ENCODE results near the gene CCDC88C. TPM values are rescaled to one million over a fixed set of nuclear protein-coding genes. Genes with fewer than 3 reads are reported as not detected.

CCDC88C gene
- total RNA-seq, 1 donor from 2014 or later = 68.0 TPM

DNA sequence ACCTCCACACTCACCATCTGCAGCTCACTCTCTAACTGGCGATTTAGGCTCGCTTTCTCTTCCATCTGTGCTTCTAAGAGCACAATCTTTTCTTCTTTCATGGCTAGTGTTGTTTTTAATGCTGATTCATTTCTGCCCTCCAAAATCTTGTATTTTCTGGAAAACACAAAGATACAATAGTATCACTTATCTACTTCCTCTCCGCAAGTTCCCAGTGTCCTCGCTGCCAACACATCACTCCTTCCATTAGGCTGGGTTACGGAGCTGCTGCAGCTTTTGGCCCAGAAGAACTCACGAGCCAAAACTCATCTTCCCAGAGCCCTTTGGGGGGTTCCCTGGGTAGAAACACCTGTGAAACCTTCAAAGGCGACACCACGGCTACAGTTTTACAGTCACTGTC lies 109.3 kb downstream of the CCDC88C start:
- Mint-ChIP-seq H3K36me3 (ENCODE audit: unreplicated experiment) (peaks cover 17% of the 10 kb centered on the region), H3K27ac (ENCODE audit: unreplicated experiment) (no peak overlapping the region)
- TF ChIP-seq, protein P1, sequence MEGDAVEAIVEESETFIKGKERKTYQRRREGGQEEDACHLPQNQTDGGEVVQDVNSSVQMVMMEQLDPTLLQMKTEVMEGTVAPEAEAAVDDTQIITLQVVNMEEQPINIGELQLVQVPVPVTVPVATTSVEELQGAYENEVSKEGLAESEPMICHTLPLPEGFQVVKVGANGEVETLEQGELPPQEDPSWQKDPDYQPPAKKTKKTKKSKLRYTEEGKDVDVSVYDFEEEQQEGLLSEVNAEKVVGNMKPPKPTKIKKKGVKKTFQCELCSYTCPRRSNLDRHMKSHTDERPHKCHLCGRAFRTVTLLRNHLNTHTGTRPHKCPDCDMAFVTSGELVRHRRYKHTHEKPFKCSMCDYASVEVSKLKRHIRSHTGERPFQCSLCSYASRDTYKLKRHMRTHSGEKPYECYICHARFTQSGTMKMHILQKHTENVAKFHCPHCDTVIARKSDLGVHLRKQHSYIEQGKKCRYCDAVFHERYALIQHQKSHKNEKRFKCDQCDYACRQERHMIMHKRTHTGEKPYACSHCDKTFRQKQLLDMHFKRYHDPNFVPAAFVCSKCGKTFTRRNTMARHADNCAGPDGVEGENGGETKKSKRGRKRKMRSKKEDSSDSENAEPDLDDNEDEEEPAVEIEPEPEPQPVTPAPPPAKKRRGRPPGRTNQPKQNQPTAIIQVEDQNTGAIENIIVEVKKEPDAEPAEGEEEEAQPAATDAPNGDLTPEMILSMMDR (IDR thresholded peaks at IDR 0.05; ENCODE audit: partially characterized antibody, unreplicated experiment) = no peak

DNA sequence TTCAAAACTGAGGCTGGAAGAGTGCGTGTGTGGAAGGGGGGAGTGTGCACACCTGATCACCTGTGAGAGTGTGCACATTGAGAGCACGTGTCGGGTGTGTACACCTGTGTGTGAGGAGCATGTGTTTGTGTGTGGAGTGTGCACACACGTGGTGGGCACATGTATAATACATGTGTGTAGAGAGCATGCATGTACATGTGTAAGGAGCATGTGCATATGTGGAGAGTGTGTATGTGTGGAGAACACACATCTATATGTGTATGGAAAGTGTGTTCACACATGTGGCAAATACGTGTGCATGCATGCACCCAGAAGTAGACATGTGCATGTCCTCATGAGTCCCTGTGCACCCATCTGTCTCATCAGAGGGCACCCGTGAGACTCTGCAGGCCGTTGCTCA lies 110.0 kb downstream of the CCDC88C start:
- H3K4me3 Mint-ChIP-seq (ENCODE audit: unreplicated experiment) = no peak overlapping the region
- no peak overlapping the region for H3K27ac Mint-ChIP-seq (ENCODE audit: unreplicated experiment)
- peaks cover 10% of the 10 kb centered on the region for H3K36me3 Mint-ChIP-seq (ENCODE audit: unreplicated experiment)
- H3K27me3 Mint-ChIP-seq (ENCODE audit: unreplicated experiment) = no peaks in the 10 kb centered on the region
- TF ChIP-seq, protein P1 (IDR thresholded peaks at IDR 0.05; ENCODE audit: partially characterized antibody, unreplicated experiment) = no peak
- no peaks in the 10 kb centered on the region for H3K4me1 Mint-ChIP-seq (ENCODE audit: low read depth, unreplicated experiment)
- DNase-seq = no peak
- no peaks in the 10 kb centered on the region for H3K9me3 Mint-ChIP-seq (ENCODE audit: unreplicated experiment)

More for the DNA sequence above, 109.3 kb downstream of the CCDC88C start:
- H3K9me3 Mint-ChIP-seq (ENCODE audit: unreplicated experiment) = no peaks in the 10 kb centered on the region
- no peak for DNase-seq
- no peaks in the 10 kb centered on the region for H3K27me3 Mint-ChIP-seq (ENCODE audit: unreplicated experiment)
- H3K4me3 Mint-ChIP-seq (ENCODE audit: unreplicated experiment) = no peak overlapping the region
- H3K4me1 Mint-ChIP-seq (ENCODE audit: low read depth, unreplicated experiment) = no peaks in the 10 kb centered on the region

DNA sequence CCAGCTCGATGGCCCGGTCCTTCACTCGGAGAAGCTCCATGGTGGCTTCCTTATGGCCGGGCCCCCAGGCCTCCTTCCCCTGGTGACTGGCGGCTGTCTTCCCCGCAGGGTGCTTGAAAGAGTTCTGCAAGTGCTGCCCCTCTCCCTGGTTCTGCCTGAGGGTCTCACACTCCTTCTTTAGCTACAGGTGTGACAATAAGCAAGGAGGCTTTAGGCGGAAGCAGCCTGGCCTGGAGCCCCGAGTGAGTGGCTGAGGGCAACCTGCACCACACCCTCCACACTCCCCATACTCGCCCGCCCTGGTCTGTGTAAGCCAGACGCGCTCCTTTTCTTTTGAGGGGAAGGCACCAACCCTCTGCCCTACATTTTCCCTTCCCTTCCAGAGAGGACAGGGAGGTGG lies 110.6 kb downstream of the CCDC88C start:
- Mint-ChIP-seq H3K36me3 (ENCODE audit: unreplicated experiment) (peaks cover 9% of the 10 kb centered on the region), H3K4me3 (ENCODE audit: unreplicated experiment) (no peak overlapping the region), H3K9me3 (ENCODE audit: unreplicated experiment) (peaks cover 3% of the 10 kb centered on the region), H3K27ac (ENCODE audit: unreplicated experiment) (no peak overlapping the region), H3K4me1 (ENCODE audit: low read depth, unreplicated experiment) (no peaks in the 10 kb centered on the region), H3K27me3 (ENCODE audit: unreplicated experiment) (no peaks in the 10 kb centered on the region)
- TF ChIP-seq, protein P1 (IDR thresholded peaks at IDR 0.05; ENCODE audit: partially characterized antibody, unreplicated experiment) = no peak
- DNase-seq = no peak

DNA sequence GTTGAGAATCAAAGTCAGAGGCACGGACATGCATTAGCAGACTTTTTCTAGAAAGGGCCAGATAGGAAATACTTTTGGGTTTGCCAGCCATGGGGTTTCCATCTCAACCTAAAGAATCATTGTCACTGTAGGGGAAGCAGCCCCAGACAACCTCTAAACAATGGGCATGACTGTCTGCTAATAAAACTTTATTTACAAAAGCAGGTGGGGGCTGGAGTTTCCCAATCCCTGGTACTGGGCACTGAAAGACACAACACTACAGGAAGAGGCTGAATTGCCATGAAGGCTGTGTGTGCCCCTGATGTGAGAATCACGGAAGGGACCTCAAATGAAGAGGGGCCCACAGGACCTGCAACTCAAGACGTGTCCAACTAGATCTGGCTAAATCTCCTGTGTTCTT lies 111.1 kb downstream of the CCDC88C start:
- H3K4me1 Mint-ChIP-seq (ENCODE audit: low read depth, unreplicated experiment) = no peaks in the 10 kb centered on the region
- no peak for DNase-seq
- H3K27ac Mint-ChIP-seq (ENCODE audit: unreplicated experiment) = no peak overlapping the region
- no peaks in the 10 kb centered on the region for H3K27me3 Mint-ChIP-seq (ENCODE audit: unreplicated experiment)
- no peak overlapping the region for H3K4me3 Mint-ChIP-seq (ENCODE audit: unreplicated experiment)
- H3K36me3 Mint-ChIP-seq (ENCODE audit: unreplicated experiment) = peaks cover 9% of the 10 kb centered on the region
- TF ChIP-seq, protein P1 (IDR thresholded peaks at IDR 0.05; ENCODE audit: partially characterized antibody, unreplicated experiment) = no peak
- H3K9me3 Mint-ChIP-seq (ENCODE audit: unreplicated experiment) = peaks cover 3% of the 10 kb centered on the region

DNA sequence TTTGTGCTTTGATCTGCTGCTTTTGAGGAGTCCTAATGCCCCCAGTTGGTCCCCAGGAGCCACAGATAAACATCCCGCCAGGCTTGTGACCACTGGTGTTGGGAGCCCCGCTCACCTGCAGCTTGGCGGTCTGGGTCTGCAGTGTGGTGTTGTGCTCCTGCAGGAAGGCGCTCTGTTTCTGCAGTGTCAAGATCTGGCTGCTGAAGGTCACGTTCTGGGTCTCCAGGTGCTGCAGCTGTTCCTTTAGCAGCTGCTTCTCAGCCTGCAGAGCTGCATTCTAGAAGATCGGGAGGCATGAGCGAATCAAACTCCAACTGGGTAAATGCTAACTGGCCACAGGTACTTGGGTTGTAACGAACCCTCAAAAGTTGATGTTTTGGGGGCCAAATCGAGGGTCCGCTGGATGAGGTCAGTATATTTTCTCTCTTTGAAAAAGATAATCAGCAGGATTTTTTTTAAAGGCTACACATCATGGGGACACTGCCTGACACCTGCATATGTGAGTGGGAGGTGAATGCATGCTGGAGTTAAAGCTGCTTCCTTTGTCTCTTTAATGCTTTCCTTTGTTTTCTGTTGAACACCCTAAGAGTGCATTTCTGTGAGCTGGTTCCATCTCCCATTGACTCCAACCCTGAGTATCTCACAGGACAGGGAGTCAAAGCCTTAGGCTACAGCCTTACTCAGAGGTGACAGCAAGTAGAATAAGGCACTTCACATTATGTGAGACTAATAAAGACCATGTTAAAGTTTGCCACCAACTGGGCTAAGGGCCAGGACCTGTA lies 111.8 kb downstream of the CCDC88C start:
- peaks cover 3% of the 10 kb centered on the region for H3K9me3 Mint-ChIP-seq (ENCODE audit: unreplicated experiment)
- TF ChIP-seq, protein P1 (IDR thresholded peaks at IDR 0.05; ENCODE audit: partially characterized antibody, unreplicated experiment) = no peak
- H3K36me3 Mint-ChIP-seq (ENCODE audit: unreplicated experiment) = peaks cover 11% of the 10 kb centered on the region
- no peaks in the 10 kb centered on the region for H3K4me1 Mint-ChIP-seq (ENCODE audit: low read depth, unreplicated experiment)
- no peak overlapping the region for H3K27ac Mint-ChIP-seq (ENCODE audit: unreplicated experiment)
- H3K27me3 Mint-ChIP-seq (ENCODE audit: unreplicated experiment) = no peaks in the 10 kb centered on the region
- no peak for DNase-seq
- H3K4me3 Mint-ChIP-seq (ENCODE audit: unreplicated experiment) = no peak overlapping the region

Data from glutamatergic neuron (in vitro differentiated cells).